ENCODE measurements around the gene PRKN.

The PRKN gene

DNA sequence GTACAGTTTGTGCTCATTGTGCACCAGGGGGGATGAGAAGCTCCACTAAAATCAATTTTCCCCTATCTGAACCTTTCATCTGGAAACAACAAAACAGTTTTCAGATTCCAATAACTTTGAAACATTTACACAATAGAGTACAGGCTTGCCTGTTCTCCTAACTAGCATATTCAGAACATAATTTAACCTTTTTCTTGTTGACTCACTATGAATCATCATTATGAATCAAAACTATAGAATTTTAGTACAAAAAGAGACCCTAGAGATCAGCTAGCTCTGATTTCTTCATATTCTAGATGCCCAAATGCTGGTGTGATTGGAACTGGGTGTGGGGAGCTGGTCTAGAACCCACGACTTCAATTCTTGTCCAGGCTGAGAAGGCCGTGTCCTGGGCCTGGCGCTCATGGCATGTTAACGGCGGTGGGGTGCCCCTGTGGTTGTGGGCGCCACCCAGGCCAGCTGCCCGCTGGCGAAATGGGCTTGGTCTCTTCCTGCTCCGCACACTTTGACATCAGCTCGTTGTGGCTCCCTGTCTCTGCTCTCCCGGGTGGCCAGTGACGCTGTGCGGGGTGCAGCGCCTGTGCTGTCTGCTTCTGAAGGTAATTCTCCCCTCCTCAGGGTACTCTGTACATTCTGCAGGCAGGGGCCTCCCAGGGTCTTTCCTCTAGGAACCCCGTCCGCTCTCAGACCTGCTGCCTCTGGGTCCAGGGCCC, 1423.8 kb downstream of the PRKN start:
- DNase-seq (ENCODE audit: low read depth): no peak

DNA sequence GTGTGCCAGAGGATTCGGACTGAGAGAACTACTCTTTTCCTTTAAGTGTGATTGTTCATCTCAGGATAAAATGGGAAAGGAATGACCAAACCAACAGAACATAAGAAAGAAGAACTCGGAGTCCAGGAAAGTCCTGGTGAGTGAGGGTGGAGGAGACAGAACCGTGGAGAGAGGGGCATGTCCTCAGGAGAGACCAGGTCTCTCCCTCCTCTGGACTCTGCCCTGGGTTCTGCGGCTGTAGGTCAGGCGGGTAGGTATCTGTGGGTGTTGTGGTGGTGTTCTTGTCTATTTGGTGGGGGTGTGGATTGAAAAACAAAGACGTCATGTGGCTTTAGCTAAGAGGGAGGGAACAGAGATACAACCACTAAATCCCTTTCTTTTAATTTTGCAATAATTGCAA, 1424.6 kb downstream of the PRKN start:
- DNase-seq (ENCODE audit: low read depth): no peak

DNA sequence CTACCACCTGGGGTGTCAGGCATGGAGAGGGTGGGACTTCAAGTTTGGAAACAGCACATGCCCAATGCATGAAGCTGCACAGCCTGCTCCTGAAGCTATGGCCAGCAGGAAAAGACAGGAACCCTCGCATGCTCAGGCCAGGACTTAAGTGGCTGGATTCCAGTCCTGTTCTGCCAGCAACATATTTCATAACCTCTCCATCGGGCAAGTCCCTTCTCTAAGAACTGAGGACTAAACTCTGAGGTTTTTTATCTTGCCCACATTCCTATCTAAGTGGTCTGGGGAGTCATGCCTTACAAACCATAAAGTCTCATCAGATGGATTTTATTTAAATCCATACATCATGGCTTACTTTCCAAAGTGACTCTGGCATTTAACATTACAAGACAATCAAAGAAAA, 1426.2 kb downstream of the PRKN start:
- DNase-seq (ENCODE audit: low read depth): no peak

DNA sequence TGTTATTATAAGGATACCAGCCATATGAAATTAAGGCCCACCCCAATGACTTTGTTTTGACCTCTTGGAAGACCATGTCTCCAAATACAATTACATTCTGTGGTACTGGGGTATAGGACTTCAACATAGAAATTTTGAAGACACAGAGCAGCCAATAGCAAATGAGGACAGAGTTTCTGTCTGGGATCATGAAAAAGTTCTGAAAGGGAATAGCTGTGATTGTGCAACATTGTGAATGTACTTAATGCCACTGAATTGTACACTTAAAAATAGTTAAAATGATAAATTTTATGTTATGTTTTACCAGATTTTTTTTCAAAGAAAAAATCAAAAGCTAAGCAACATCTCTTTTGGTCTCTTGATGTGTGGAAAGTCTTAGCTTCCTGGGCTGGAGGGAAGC, 1426.7 kb downstream of the PRKN start:
- no peak for DNase-seq (ENCODE audit: low read depth)

DNA sequence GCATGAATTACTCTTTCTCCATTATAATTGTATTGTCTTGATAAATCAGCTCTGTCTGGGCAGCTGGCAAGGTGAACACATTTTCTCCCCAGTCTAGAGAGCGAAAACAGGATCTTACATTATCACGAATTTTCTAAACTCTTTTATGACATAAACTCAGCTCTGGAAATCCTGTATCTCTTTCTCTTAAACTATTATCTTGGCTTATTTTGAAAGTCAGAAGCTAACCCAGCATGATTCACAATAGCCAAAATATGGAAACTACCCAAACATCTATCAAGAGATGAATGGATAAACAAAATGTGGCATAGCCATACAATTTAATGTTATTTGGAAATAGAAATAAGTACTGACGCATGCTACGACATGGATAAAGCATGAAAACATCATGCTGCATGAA, 1427.8 kb downstream of the PRKN start:
- DNase-seq (ENCODE audit: low read depth): no peak
